ENCODE measurements around the gene CLASP1. TPM values are rescaled to one million over a fixed set of nuclear protein-coding genes. Genes with fewer than 3 reads are reported as not detected.

CLASP1 gene
- total and polyA plus RNA-seq, 12 donors, result 10.1 to 90.6 (median 71.7) TPM

GRCh38 chr2:121287956-121288355, 361.3 kb downstream of the CLASP1 start:
- 93 to 99% methylated on average over 4 of the region's 4 CpGs for WGBS, 2 donors
- no peak for TF ChIP-seq CTCF (IDR thresholded peaks at IDR 0.05)
- no peak for DNase-seq

More at GRCh38 chr2:121287956-121288355, 361.3 kb downstream of the CLASP1 start:
- Histone ChIP-seq H3K27ac (no peak overlapping the region), H3K9me3 (no peaks in the 10 kb centered on the region), H3K36me3 (no peaks in the 10 kb centered on the region), H3K4me3 (no peak overlapping the region), H3K27me3 (peaks cover 10 to 37% (median 28%) of the 10 kb centered on the region in 7 donors), H3K4me1 (peaks cover 0 to 31% (median 12%) of the 10 kb centered on the region in 9 donors)
- intact Hi-C loops (cut with DNase I), result loop anchor here in 1 of 10 donors (10.0 kb wide), 1 partner anchor 163 kb away; no protein-coding TSS in a partner anchor
- no peak for ATAC-seq

Other genes with a start within 250 kb of the CLASP1 start
- not detected for gene RNU4ATAC, start 118.6 kb downstream of the CLASP1 start, total RNA-seq
- gene RNU4ATAC, start 118.6 kb downstream of the CLASP1 start, polyA plus RNA-seq, result not detected
- 10 to 100 TPM; 20.8 to 29.7 (median 24.7) TPM for gene NIFK, start 87.4 kb upstream of the CLASP1 start, total RNA-seq
- 10 to 100 TPM; 31.2 to 37.6 TPM for gene NIFK, start 87.4 kb upstream of the CLASP1 start, polyA plus RNA-seq
- 10 to 100 TPM; 32.5 to 54.4 (median 48.7) TPM for gene TSN, start 106.2 kb upstream of the CLASP1 start, total RNA-seq
- 10 to 100 TPM; 15.3 to 25.8 TPM for gene TSN, start 106.2 kb upstream of the CLASP1 start, polyA plus RNA-seq